ENCODE results near the gene LUC7L3.

The LUC7L3 gene

DNA sequence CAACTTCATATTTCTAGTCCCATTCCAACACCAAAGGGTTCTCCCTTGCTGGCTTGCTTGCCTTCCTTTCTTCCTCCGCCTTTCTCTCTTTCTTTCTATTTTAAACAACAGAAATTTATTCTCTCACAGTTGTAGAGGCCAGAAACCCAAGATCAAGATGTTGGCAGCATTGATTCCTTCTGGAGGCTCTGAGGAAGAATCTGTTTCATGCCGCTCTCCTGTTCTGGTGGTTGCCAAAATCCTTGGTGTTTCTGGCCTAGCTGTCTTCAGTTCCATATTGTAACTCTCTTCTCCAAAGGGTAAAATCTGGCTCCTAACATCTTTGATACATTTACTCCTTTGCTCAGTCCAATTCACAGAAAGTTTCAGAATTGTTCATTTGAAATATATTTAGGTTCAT lies 50.9 kb downstream of the LUC7L3 start:
- no peak overlapping the region for H3K4me3 ChIP-seq (ENCODE audit: low read depth, low read length)
- TF ChIP-seq, protein P1, sequence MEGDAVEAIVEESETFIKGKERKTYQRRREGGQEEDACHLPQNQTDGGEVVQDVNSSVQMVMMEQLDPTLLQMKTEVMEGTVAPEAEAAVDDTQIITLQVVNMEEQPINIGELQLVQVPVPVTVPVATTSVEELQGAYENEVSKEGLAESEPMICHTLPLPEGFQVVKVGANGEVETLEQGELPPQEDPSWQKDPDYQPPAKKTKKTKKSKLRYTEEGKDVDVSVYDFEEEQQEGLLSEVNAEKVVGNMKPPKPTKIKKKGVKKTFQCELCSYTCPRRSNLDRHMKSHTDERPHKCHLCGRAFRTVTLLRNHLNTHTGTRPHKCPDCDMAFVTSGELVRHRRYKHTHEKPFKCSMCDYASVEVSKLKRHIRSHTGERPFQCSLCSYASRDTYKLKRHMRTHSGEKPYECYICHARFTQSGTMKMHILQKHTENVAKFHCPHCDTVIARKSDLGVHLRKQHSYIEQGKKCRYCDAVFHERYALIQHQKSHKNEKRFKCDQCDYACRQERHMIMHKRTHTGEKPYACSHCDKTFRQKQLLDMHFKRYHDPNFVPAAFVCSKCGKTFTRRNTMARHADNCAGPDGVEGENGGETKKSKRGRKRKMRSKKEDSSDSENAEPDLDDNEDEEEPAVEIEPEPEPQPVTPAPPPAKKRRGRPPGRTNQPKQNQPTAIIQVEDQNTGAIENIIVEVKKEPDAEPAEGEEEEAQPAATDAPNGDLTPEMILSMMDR (conservative IDR thresholded peaks at IDR 0.05; ENCODE audit: low read depth, low read length) = no peak
- no peak for DNase-seq (ENCODE audit: low read depth)

DNA sequence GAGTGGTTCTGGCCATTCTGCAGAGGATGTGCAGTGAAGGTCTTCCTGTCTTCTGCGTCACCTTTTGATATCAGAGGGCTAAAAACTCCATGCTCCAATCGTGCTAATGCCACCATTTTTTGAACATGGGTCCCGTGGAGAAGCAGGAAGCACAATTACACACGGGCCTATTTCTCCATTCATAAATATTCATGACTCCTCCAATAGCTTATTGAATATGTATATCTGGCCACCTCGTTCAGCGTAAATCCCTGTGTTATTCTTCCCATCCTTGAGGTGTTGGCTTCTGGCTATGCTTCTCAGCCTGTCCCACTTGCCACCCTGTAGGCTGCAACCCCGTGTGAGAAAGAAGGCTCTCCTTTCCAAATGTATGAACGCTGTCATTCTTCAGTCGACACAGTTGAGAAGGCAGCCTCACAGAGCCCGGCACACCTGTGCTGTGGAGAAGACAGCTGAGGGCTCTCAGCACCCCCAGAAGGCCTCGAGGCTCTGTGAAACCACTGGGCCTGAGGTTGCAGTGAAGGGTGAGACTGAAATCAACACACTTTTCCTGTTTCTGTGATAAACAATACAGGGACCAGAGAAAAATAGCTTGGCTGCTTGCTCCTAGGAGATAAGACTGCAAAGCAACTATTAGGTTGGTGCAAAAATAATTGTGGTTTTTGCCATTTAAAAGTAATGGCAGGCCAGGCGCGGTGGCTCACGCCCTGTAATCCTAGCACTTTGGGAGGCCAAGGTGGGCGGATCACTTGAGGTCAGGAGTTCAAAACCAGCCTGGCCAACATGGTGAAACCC lies 52.8 kb downstream of the LUC7L3 start:
- TF ChIP-seq, protein P1 (conservative IDR thresholded peaks at IDR 0.05; ENCODE audit: low read depth, low read length) = no peak
- H3K4me3 ChIP-seq (ENCODE audit: low read depth, low read length) = no peak overlapping the region
- no peak for DNase-seq (ENCODE audit: low read depth)

DNA sequence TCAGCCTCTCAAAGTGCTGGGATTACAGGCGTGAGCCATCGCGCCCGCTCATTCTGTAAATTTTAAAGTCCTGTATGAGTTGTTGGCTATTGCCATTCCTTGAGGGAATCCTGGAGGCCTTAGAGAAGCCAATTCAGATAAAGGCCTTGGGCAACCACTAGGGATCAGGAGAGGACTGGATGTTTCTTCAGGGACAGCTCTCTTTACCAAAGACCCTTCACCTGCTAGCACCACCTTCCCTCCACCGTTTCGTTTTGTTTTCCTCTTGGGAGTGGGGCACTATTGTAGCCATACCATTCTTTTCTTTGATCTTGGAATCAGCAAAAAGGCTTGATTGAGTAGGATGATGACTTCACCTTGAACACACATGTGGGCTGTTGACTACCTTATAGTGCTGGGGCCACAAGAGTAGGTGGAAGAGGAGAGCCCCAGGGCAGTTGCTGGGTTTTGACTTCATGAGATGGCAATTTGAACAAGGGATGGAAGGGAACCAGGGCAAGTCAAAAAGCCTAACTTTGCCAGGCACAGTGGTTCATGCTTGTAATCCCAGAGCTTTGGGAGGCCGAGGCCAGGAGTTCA lies 54.9 kb downstream of the LUC7L3 start:
- DNase-seq (ENCODE audit: low read depth) = no peak
- H3K4me3 ChIP-seq (ENCODE audit: low read depth, low read length) = no peak overlapping the region
- TF ChIP-seq, protein P1 (conservative IDR thresholded peaks at IDR 0.05; ENCODE audit: low read depth, low read length) = no peak

DNA sequence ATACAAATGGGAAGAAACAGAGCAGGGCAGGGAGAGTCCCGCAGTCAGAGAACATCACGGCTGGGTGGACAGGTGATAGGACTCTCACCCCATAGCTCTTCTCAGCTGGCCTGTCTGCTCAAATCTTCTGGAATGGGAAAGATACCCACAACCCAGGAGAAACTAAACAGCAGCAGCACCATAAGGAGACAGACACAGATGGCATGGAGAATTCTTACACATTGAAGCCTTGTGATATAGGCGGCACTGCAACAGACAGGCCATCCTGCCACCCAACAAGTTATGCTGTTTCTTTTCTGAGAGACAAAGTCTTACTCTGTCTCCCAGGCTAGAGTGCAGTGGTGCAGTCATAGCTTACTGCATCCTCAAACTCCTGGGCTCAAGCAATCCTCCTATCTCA lies 56.5 kb downstream of the LUC7L3 start:
- H3K4me3 ChIP-seq (ENCODE audit: low read depth, low read length) = no peak overlapping the region
- DNase-seq (ENCODE audit: low read depth) = no peak
- TF ChIP-seq, protein P1 (conservative IDR thresholded peaks at IDR 0.05; ENCODE audit: low read depth, low read length) = no peak

DNA sequence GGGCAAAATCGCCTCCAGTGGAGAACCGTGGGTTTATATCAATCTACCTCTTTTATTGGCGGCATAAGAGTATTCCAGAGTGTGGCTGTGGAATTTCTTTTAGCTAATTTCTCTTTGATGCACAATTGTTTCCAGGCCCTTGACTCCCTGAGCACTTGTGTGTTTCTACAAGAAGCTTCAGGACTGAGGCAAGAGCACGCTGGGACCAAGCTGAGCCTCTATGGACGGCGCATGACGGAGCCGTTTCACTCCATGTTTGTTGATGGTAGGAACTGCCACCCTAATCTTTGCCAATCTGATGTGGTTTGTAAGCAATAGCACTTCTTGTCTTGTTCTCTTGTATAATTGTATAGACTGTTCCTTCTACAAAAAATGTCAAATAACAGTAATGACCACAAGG lies 59.1 kb downstream of the LUC7L3 start:
- TF ChIP-seq, protein P1 (conservative IDR thresholded peaks at IDR 0.05; ENCODE audit: low read depth, low read length) = no peak
- no peak for DNase-seq (ENCODE audit: low read depth)
- no peak overlapping the region for H3K4me3 ChIP-seq (ENCODE audit: low read depth, low read length)

DNA sequence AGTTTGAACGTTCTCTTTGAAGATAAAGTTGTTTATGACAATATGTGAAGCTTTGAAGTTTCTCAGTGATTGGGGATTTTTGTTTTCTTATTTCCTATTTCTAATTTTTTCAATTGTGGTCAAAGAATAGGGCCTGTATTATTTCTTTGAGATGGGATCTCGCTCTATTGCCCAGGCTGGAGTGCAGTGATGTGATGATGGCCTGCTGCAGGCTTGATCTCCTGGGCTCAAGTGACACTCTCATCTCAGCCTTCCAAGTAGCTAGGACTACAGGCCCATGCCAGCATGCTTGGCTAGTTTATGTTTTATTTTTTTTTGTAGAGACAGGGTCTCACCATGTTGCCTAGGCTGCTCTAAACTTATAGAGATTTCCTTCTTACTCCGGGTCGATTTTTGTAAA lies 59.6 kb downstream of the LUC7L3 start:
- no peak overlapping the region for H3K4me3 ChIP-seq (ENCODE audit: low read depth, low read length)
- DNase-seq (ENCODE audit: low read depth) = no peak
- TF ChIP-seq, protein P1 (conservative IDR thresholded peaks at IDR 0.05; ENCODE audit: low read depth, low read length) = no peak
